NCI-H1930 (cell line): ENCODE results near the gene NPB.
A peak's percentile ranks its signal among the peaks of the same experiment; 100 is the strongest.

ENCODE experiments used
- DNase-seq, 2 experiments: peaks; one replicate each; lab custom pipeline; 2025; lab: John Stamatoyannopoulos, UW

Gene NPB

GRCh38 chr17:81899514-81900166 lies 2.4 kb upstream of the NPB start:
- DNase-seq: no peak

GRCh38 chr17:81900181-81900820 lies 1.7 kb upstream of the NPB start:
- no peak for DNase-seq

- no peak for DNase-seq
Measured at GRCh38 chr17:81901167-81902022, 643 bp upstream of the NPB start.

GRCh38 chr17:81902653-81903414 lies 796 bp downstream of the NPB start:
- DNase-seq: no peak

- DNase-seq: no peak
Measured at GRCh38 chr17:81903415-81903831, 1.4 kb downstream of the NPB start.

GRCh38 chr17:81903896-81904599 lies 2.0 kb downstream of the NPB start:
- no peak for DNase-seq

- DNase-seq: no peak
Measured at GRCh38 chr17:81904600-81905423, 2.8 kb downstream of the NPB start.

GRCh38 chr17:81905424-81905875 lies 3.4 kb downstream of the NPB start:
- DNase-seq: no peak

GRCh38 chr17:81905993-81906392 lies 4.0 kb downstream of the NPB start:
- DNase-seq: no peak

- DNase-seq: no peak
Measured at GRCh38 chr17:81906476-81907218, 4.6 kb downstream of the NPB start.

- no peak for DNase-seq
Measured at GRCh38 chr17:81907219-81908145, 5.4 kb downstream of the NPB start.

GRCh38 chr17:81908793-81909192 lies 6.8 kb downstream of the NPB start:
- no peak for DNase-seq

GRCh38 chr17:81909231-81909630 lies 7.2 kb downstream of the NPB start:
- DNase-seq: no peak

GRCh38 chr17:81909966-81910839 lies 8.2 kb downstream of the NPB start:
- no peak for DNase-seq

- no peak for DNase-seq
Measured at GRCh38 chr17:81910840-81911276, 8.8 kb downstream of the NPB start.

GRCh38 chr17:81911277-81911961 lies 9.4 kb downstream of the NPB start, which contains the start of gene PCYT2:
PCYT2 (minus strand) TSS chr17:81911399; CDS start chr17:81911355, 44 bp downstream.
- peak; percentile 88 to 95 for DNase-seq

GRCh38 chr17:81911969-81912368 lies 9.9 kb downstream of the NPB start:
- DNase-seq: no peak
